Erythroblast (primary cell): ENCODE results near the gene PTK6.

ENCODE experiments used
- GATA1 ChIP-seq: IDR thresholded peaks from 2 replicates; pipeline ENCODE4 v1.6.1; 2011; ENCODE audit warnings: low read depth, mild to moderate bottlenecking, control low read depth, low read length, moderate library complexity
- POLR2A ChIP-seq: IDR thresholded peaks from 2 replicates; pipeline ENCODE4 v1.6.1; 2011; ENCODE audit warnings: mild to moderate bottlenecking, low read length

- no peak for TF ChIP-seq POLR2A
- TF ChIP-seq GATA1 = no peak
Observed at GRCh38 chr20:63555661-63556381, 18.6 kb upstream of the PTK6 start.
